ENCODE data around the gene ATXN7.

ATXN7 gene

GRCh38 chr3:63984391-63984790 lies 120.7 kb downstream of the ATXN7 start:
- no peak for DNase-seq (ENCODE audit: low read depth)

- no peak for DNase-seq (ENCODE audit: low read depth)
Observed at GRCh38 chr3:63986146-63986545, 122.5 kb downstream of the ATXN7 start.

GRCh38 chr3:63986831-63987230 lies 123.2 kb downstream of the ATXN7 start:
- no peak for DNase-seq (ENCODE audit: low read depth)

- no peak for DNase-seq (ENCODE audit: low read depth)
Observed at GRCh38 chr3:63988943-63989342, 125.3 kb downstream of the ATXN7 start.

- no peak for DNase-seq (ENCODE audit: low read depth)
Observed at GRCh38 chr3:63990204-63990603, 126.5 kb downstream of the ATXN7 start.

- DNase-seq (ENCODE audit: low read depth): no peak
Observed at GRCh38 chr3:63990733-63991132, 127.1 kb downstream of the ATXN7 start.

DNA sequence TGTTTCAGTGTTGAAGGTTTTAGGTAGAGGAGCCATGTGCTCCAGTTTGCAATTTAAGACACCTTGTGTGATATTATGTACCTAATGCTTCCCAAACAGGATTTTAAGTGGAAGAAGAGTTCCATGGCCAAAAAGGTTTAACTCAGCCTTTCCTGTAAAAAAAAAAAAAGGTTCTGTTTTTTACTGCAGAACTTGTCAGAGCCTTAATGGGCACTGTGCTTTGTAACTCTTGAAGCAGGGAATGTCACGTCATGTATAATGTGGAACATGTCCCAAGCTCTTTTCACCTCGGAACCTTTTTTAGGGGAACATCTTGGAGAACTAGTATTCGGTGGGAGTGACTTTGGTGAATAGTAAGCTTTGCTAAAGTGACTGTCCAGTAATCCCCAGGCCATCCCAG lies 128.0 kb downstream of the ATXN7 start:
- DNase-seq (ENCODE audit: low read depth): no peak

DNA sequence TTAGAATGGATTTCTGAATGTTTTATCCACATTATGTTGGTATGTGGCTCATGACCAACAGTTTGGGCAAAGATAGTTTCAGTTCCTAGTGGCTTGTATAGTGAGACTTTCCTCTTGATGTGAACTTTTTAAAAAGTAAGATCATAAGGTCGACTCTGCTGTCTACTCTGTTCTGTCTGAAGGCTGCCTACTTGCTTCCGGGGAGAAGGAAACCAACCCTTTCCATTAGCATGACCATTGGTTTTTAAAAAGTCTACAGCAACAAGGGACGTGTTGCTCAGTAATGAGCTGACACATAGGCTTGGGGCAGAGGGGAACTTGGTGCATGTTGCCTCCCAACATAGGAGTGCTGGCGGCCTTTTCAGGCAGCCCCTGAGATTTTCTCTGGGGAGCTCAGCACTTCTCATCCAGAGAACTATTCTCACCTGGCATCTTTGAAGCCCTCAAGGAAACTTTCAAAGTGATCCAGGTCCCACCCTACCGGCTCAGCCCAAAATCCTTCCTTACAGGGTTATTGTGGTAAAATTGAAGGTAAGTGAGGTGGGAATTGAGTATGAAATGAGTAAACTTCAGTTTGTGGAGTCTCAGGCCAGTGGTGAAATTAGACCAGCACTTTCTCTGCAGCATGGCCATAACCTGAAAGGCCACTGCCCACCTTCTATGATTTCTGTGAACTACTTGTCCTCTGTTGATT lies 129.0 kb downstream of the ATXN7 start:
- no peak for DNase-seq (ENCODE audit: low read depth)

GRCh38 chr3:63993653-63994079 lies 130.0 kb downstream of the ATXN7 start:
- no peak for DNase-seq (ENCODE audit: low read depth)

GRCh38 chr3:63995086-63995485 lies 131.4 kb downstream of the ATXN7 start:
- DNase-seq (ENCODE audit: low read depth): no peak

DNA sequence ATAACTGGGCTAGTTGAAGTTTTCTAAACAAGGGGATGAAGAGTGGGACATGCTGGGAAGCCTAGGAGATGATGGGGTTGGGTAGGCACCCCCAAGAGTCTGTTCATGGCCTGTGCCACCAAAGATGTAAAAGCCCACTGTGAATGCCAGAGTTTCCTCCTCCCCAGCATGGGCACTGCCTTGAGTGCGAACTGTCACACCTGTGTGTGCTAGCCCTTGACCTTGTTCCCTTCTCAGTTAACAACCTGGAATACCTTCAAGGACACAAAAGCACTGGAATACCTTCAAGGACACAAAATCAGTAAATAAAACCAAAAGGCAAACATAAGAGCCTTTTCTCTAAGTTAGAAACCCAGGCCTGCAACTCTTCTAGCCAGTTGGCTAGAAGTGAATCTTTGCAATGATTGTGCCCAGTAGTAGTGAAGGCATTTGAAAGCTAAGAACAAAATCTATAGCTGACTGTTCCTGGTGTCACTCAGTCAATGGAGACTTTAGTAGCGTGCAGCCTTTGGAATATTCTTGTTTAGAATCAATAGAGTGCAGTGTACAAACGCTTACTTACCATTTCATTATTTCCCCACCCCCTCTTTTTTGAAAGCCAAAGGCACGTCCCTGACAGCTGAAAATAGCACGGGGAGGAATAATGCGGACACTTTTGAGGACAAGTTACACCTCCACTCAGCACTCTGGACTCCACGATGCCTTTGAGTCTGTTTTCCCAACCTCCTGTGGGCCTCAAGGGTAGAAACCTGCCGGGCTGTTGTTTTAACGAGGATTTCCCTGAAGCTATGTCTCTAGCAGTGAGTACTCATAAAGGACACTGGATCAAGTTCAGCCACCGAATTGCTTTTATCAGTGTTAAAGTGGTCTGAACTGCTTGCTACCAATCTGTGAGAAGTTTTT lies 135.4 kb downstream of the ATXN7 start:
- DNase-seq (ENCODE audit: low read depth): no peak

- no peak for DNase-seq (ENCODE audit: low read depth)
Observed at GRCh38 chr3:64000453-64001055, 136.9 kb downstream of the ATXN7 start.

DNA sequence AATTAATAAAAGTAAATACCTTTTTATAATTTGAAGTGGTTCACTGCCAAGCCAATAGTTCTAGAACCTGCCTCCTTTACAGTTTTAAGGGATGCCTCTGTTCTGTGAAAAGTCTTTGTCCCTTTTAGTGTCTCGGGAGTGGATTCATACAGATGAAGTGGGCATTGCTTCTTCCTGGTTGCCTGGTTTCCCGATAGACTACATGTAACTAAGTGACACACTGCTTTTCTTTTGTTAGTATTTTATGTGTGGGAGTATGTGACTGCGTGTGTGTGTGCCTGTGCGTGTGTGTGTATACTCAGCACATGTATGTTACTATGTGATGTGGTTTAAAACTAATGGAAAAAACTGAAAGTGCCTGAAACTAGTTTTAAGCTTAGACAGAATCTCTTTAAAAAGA lies 138.6 kb downstream of the ATXN7 start:
- no peak for DNase-seq (ENCODE audit: low read depth)

- DNase-seq (ENCODE audit: low read depth): no peak
Observed at GRCh38 chr3:64003589-64003988, 139.9 kb downstream of the ATXN7 start.

GRCh38 chr3:64008017-64008416 lies 144.3 kb downstream of the ATXN7 start:
- no peak for DNase-seq (ENCODE audit: low read depth)

DNA sequence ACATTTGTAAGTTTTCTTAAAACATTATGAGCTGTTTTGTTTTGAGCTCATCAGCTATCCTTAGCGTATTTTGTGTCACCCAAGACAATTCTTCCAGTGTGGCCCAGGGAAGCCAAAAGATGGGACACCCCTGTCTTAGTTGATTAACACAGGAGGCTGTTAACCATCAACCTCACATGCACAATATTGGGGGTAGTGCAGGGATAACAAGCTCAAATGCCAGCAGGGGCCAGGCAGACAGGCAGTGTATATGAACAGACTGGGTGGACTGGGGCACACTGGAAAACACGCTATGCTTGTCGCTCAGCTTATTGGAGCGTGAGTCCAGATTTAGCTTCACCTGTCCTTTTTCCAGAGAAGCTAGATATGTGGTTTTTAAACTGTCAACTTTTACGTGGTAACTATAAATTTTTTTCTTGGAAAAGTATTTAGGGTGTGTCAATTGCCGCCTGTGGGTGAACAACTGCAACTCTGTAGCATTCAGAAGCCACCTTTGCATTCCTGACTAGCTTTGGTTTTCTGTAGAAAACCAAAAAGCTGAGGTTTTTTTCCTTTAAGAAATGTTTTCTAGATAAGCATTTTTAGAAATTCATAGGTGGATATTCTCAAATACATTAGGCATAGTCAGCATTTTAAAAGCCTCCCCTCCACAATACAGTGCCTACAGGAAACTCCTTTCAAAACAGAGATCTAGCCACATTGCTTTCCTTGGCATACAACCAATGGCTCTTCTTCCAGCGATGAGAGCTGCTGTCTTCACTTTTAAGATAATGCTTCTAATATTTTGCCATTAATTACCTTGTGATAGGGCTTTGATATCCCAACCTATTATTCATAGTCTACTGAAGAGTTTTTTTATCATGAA lies 145.1 kb downstream of the ATXN7 start:
- no peak for DNase-seq (ENCODE audit: low read depth)

GRCh38 chr3:64009528-64009927 lies 145.9 kb downstream of the ATXN7 start:
- DNase-seq (ENCODE audit: low read depth): no peak

DNA sequence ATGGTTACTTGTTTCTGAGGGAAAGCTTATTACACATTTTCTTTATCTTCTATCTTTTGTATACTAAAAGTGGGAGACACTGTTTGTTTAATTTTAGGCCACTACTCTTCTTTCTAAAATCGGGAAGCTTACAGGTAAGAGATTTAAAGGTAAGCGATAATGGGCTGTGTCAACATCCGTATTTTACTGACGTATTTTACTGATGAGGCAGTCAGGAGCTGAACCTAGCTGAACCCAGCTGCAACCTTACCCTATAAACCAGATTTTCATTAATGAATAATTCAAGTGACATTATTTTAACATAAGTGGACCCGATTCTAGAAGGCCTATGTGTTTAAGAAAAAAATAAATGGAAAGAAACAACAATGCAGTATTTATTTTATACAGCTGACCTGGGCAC lies 146.5 kb downstream of the ATXN7 start:
- no peak for DNase-seq (ENCODE audit: low read depth)

DNA sequence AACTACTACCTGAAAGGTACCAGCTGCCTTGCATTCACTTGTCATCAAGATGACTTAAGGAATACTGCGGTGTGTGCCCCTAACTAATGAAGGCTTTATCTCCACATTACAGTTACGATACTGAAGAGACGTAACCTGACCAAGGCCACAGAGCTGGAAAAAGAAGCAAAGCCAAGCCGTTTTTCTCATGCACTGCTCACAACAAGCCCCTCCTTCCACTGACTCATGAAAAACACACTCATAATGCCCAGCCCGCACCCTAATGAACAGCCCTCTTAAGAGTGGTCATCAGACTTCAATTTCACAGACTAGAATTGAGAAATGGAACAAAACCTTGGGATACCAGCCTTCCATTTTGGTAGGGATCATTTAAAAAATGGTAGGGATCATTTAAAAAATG lies 148.0 kb downstream of the ATXN7 start:
- no peak for DNase-seq (ENCODE audit: low read depth)

- DNase-seq (ENCODE audit: low read depth): no peak
Observed at GRCh38 chr3:64016941-64017620, 153.4 kb downstream of the ATXN7 start.

- DNase-seq (ENCODE audit: low read depth): no peak
Observed at GRCh38 chr3:64019271-64019670, 155.6 kb downstream of the ATXN7 start.
